Measurements from ENCODE around the gene CHRNA9. TPM values are rescaled to one million over a fixed set of nuclear protein-coding genes. Genes with fewer than 3 reads are reported as not detected.

The CHRNA9 gene
- total RNA-seq, 3 donors from 2014 or later (not counting 1 experiment from before 2014, with no cell fraction given): not detected

- Histone ChIP-seq H3K9me3 (ENCODE audit: control insufficient read depth, insufficient read depth, low read length) (peaks cover 4% of the 10 kb centered on the region), H3K36me3 (ENCODE audit: control insufficient read depth, insufficient read depth, low read length) (no peaks in the 10 kb centered on the region), H3K27me3 (ENCODE audit: control insufficient read depth, insufficient read depth, low read length) (no peaks in the 10 kb centered on the region), H3K4me3 (ENCODE audit: low read length) (no peak overlapping the region), H3K27ac (ENCODE audit: low read length) (peak overlapping the region; percentile 74), H3K4me1 (ENCODE audit: control insufficient read depth, insufficient read depth, low read length) (peaks cover 51% of the 10 kb centered on the region)
- no peak for TF ChIP-seq CTCF (IDR thresholded peaks at IDR 0.05)
- H3K27ac Mint-ChIP-seq: no peak overlapping the region
- no peaks in the 10 kb centered on the region for H3K9me3 Mint-ChIP-seq
- DNase-seq (peak in 1 of 2 donors; percentile 45), ATAC-seq (no peak)
- H3K4me3 Mint-ChIP-seq: no peak overlapping the region
- H3K4me1 Mint-ChIP-seq: peaks cover 29 to 30% of the 10 kb centered on the region in 2 donors
- intact Hi-C loops (cut with micrococcal nuclease): loop anchor here (10.0 kb wide), 1 partner anchor 56 kb away; no protein-coding TSS in a partner anchor
- peaks cover 0 to 6% of the 10 kb centered on the region in 2 donors for H3K27me3 Mint-ChIP-seq (ENCODE audit: low read depth in 2 of 2)
- H3K36me3 Mint-ChIP-seq: no peaks in the 10 kb centered on the region
- 80% methylated on average over 3 of the region's 9 CpGs for WGBS (ENCODE audit: insufficient coverage)
Measured at GRCh38 chr4:40300371-40301162, 34.6 kb upstream of the CHRNA9 start.

GRCh38 chr4:40301603-40302002, 33.5 kb upstream of the CHRNA9 start:
- intact Hi-C loops (cut with micrococcal nuclease): loop anchor here (10.0 kb wide), 1 partner anchor 57 kb away; no protein-coding TSS in a partner anchor
- Mint-ChIP-seq H3K27me3 (ENCODE audit: low read depth in 2 of 2) (peaks cover 0 to 6% of the 10 kb centered on the region in 2 donors), H3K27ac (peak overlapping the region; percentile 56 to 82), H3K36me3 (no peaks in the 10 kb centered on the region), H3K9me3 (no peaks in the 10 kb centered on the region), H3K4me3 (peak overlapping the region; percentile 64), H3K4me1 (peaks cover 40% of the 10 kb centered on the region in 2 donors)
- DNase-seq (peak in 1 of 2 donors; percentile 91), ATAC-seq (peak; percentile 25 to 61 (median 61))
- peaks cover 57% of the 10 kb centered on the region for H3K4me1 ChIP-seq (ENCODE audit: control insufficient read depth, insufficient read depth, low read length)
- H3K27ac ChIP-seq (ENCODE audit: low read length): peak overlapping the region; percentile 74
- 5% methylated on average over 7 of the region's 7 CpGs for WGBS (ENCODE audit: insufficient coverage)
- no peak for TF ChIP-seq CTCF (IDR thresholded peaks at IDR 0.05)
- H3K27me3 ChIP-seq (ENCODE audit: control insufficient read depth, insufficient read depth, low read length): no peaks in the 10 kb centered on the region
- no peak overlapping the region for H3K4me3 ChIP-seq (ENCODE audit: low read length)
- H3K36me3 ChIP-seq (ENCODE audit: control insufficient read depth, insufficient read depth, low read length): no peaks in the 10 kb centered on the region
- peaks cover 4% of the 10 kb centered on the region for H3K9me3 ChIP-seq (ENCODE audit: control insufficient read depth, insufficient read depth, low read length)

GRCh38 chr4:40303751-40304150, 31.4 kb upstream of the CHRNA9 start:
- H3K36me3 Mint-ChIP-seq: no peaks in the 10 kb centered on the region
- Histone ChIP-seq H3K4me3 (ENCODE audit: low read length) (no peak overlapping the region), H3K27me3 (ENCODE audit: control insufficient read depth, insufficient read depth, low read length) (no peaks in the 10 kb centered on the region), H3K4me1 (ENCODE audit: control insufficient read depth, insufficient read depth, low read length) (peaks cover 76% of the 10 kb centered on the region), H3K27ac (ENCODE audit: low read length) (no peak overlapping the region), H3K36me3 (ENCODE audit: control insufficient read depth, insufficient read depth, low read length) (no peaks in the 10 kb centered on the region), H3K9me3 (ENCODE audit: control insufficient read depth, insufficient read depth, low read length) (peaks cover 4% of the 10 kb centered on the region)
- peaks cover 0 to 6% of the 10 kb centered on the region in 2 donors for H3K27me3 Mint-ChIP-seq (ENCODE audit: low read depth in 2 of 2)
- WGBS (ENCODE audit: insufficient coverage): 94% methylated on average over 2 of the region's 2 CpGs
- H3K4me3 Mint-ChIP-seq: no peak overlapping the region
- ATAC-seq (no peak), DNase-seq (no peak)
- no peak overlapping the region for H3K27ac Mint-ChIP-seq
- H3K4me1 Mint-ChIP-seq: peaks cover 61 to 62% of the 10 kb centered on the region in 2 donors
- H3K9me3 Mint-ChIP-seq: no peaks in the 10 kb centered on the region
- intact Hi-C loops (cut with micrococcal nuclease): loop anchor here (10.0 kb wide), 1 partner anchor 59 kb away; no protein-coding TSS in a partner anchor
- no peak for TF ChIP-seq CTCF (IDR thresholded peaks at IDR 0.05)
